GM23248 (cell line): Measurements from ENCODE around the gene HSPA1A.

Experiments
- EZH2 ChIP-seq: fragments of 200-600 bp; sonication (generic); IDR thresholded peaks from 2 replicates; pipeline ENCODE4 v1.6.1; 2018; ENCODE audit warnings: antibody characterized with exemption, mild to moderate bottlenecking; ENCODE audit not compliant: insufficient read depth, poor library complexity, severe bottlenecking
- EZH2phosphoT487 ChIP-seq: fragments of 200-600 bp; sonication (generic); IDR thresholded peaks from 2 replicates; pipeline ENCODE4 v1.6.1; 2018; ENCODE audit warnings: antibody characterized with exemption, moderate library complexity, mild to moderate bottlenecking, low read depth; ENCODE audit not compliant: insufficient read depth

DNA sequence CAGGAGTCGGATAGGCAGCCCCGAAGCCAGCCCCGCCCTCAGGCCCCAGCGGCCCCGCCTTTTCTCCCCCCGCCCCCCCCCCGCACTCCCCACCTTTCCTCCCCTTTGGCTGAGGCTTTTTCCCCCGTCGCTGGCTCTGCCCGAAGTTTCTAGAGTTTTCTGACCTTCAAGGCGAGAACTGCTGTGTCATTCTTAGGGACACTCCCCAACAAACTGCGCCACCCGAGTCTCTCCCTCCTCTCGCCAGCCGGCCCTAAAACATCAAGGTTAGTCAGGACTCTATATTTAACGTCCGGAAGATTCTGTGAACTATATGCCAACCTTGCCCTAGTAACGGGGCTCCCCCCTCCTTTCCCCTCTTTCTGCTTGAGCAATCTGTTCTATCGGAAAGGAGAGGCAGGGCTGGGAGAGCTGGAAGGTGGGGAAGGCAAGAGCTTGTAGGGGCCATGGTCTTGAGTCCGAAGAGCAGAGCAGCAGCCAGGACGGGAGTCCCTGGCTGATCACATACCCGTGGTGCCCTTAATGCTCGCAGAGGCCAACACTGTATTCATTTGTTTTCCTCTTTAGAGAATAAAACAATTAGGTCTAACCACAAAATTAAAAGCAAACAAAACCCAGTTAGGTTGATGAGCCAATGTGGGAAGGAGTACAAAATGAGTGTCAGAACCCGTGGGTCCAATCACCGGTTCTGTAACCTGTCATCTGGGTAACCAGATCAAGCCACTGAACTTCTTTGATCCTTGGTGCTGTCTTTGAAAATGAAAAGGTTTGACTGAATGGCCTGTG lies 6.9 kb downstream of the HSPA1A start:
- TF ChIP-seq EZH2phosphoT487 (no peak), EZH2 (no peak)
